ENCODE data around the gene ELAC1. TPM values are rescaled to one million over a fixed set of nuclear protein-coding genes. Genes with fewer than 3 reads are reported as not detected.

Gene ELAC1
- total RNA-seq, 1 experiment from 2014 or later = 5.6 TPM

DNA sequence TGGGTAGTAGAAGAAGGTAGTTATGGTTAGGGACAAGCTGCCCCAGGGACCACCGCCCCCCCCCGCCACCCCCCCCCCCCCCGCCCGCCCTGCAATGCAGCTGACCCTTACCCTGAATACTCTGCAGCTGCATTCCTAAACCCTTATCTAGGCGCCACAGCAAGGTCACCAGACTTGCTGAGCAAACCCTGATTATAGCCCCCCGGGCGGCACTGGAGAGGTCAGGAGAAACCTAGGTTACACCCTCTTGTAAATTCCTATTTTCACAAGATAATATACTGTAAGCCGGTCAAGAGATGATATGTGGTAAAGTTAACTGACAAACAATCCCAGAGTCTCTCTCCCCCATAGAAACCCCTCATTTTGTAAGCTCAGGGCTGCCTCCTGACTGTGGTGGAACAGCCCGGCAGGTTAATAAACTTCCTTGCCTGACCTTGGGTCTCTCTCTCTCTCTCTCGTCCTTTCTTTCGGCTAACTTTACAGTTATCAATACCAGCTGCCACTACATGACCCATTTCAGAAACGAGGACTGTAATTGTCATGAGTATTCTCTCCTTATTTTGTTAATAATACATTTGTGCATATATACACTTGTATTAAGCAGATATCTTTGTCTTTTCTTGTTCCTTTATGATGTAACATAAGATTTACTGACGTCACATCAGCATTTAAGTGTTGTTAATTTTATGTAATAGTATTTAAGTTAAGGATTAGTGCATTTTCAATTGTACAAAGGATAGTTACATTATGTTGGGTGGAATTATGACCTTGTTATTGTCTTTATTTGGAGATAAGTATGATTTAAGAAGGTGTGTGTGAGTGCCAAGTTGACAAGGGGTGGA is 39.3 kb downstream of the ELAC1 start:
- no peak for DNase-seq (ENCODE audit: low read depth, low spot score)
- in situ Hi-C loops (cut with HindIII; ENCODE audit: low pct_unique_long_range_greater_than_20kb, low sequenced_read_pairs) = no loop called here

- in situ Hi-C loops (cut with HindIII; ENCODE audit: low pct_unique_long_range_greater_than_20kb, low sequenced_read_pairs) = no loop called here
Measured at GRCh38 chr18:51007790-51008139, 39.9 kb downstream of the ELAC1 start.

GRCh38 chr18:51009072-51009471 is 41.2 kb downstream of the ELAC1 start:
- in situ Hi-C loops (cut with HindIII; ENCODE audit: low pct_unique_long_range_greater_than_20kb, low sequenced_read_pairs) = no loop called here
- DNase-seq (ENCODE audit: low read depth, low spot score) = no peak

More at GRCh38 chr18:51007790-51008139, 39.9 kb downstream of the ELAC1 start:
- DNase-seq (ENCODE audit: low read depth, low spot score) = no peak

DNA sequence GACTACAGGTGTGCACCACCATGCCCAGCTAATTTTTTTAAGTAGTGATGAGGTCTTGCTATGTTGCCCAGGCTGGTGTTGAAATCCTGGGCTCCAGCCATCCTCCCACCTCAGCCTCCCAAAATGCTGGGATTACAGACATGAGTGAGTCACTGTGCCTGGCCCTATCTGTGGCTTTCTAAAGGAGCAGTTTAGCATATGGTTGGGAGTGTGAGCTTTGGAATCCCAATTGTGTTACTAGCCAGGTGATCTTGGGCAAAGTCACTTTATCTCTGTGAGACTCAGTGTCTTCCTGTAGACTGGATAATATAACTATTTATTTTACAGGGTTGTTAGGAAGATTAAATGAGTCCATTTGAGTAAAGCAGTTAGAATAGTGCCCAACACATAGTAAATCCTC is 42.4 kb downstream of the ELAC1 start:
- in situ Hi-C loops (cut with HindIII; ENCODE audit: low pct_unique_long_range_greater_than_20kb, low sequenced_read_pairs) = no loop called here
- DNase-seq (ENCODE audit: low read depth, low spot score) = no peak

- in situ Hi-C loops (cut with HindIII; ENCODE audit: low pct_unique_long_range_greater_than_20kb, low sequenced_read_pairs) = no loop called here
- DNase-seq (ENCODE audit: low read depth, low spot score) = no peak
Measured at GRCh38 chr18:51011709-51012108, 43.9 kb downstream of the ELAC1 start.

- no peak for DNase-seq (ENCODE audit: low read depth, low spot score)
- in situ Hi-C loops (cut with HindIII; ENCODE audit: low pct_unique_long_range_greater_than_20kb, low sequenced_read_pairs) = no loop called here
Measured at GRCh38 chr18:51012441-51012840, 44.6 kb downstream of the ELAC1 start.

GRCh38 chr18:51013259-51013658 is 45.4 kb downstream of the ELAC1 start:
- in situ Hi-C loops (cut with HindIII; ENCODE audit: low pct_unique_long_range_greater_than_20kb, low sequenced_read_pairs) = no loop called here
- DNase-seq (ENCODE audit: low read depth, low spot score) = no peak

GRCh38 chr18:51017140-51017879 is 49.5 kb downstream of the ELAC1 start:
- DNase-seq (ENCODE audit: low read depth, low spot score) = no peak
- in situ Hi-C loops (cut with HindIII; ENCODE audit: low pct_unique_long_range_greater_than_20kb, low sequenced_read_pairs) = no loop called here

DNA sequence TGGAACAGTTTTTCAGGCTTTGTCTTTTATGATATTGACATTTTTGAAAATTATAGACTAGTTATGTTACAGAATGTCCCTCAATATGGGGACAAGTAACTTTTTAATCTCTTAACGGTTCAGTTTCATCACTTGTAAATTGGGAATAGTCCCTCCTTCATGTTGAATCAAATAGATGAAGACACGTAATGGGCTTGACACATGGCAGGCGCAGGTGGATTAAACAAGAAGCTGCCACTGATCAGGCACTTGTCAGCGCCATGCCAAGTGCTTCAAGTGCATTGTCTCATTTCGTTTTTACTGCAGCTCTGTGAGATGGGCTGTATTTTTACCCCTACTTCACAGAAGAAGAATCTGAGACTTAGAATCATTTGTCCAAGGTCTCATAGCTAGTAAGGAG is 52.7 kb downstream of the ELAC1 start:
- DNase-seq (ENCODE audit: low read depth, low spot score) = no peak
- in situ Hi-C loops (cut with HindIII; ENCODE audit: low pct_unique_long_range_greater_than_20kb, low sequenced_read_pairs) = no loop called here

DNA sequence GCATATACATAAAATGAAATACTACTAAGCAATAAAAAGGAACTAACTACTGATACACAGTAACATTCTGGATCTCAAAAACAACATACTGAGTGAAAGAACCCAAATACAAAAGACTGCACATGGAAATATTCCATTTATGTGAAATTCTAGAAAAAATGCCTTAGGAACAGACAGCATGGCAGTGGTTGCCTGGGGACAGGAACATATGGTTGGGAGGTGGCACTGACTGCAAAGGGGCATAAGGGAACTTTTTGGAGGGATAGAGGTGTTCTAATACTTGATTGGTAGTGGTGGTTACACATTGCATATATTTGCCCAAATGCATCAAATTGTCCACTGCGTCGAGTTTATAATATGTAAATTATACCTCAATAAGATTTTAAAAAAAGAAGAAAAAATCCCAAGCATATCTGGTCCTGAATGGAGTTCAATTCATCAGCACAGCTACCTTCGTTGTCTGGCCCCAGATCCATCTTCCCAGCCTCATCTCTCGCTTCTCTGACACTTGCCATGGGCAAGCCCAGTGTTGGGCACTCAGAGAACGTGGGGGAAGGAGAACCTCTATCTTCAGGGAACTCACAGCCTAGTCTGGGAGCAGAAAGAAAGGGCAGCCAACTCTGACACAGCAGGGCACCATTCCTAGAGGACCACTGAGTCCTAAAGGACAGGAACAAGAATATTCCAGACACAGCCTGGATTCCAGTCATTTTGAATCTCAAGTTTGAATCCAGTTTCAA is 53.6 kb downstream of the ELAC1 start:
- in situ Hi-C loops (cut with HindIII; ENCODE audit: low pct_unique_long_range_greater_than_20kb, low sequenced_read_pairs) = no loop called here

DNA sequence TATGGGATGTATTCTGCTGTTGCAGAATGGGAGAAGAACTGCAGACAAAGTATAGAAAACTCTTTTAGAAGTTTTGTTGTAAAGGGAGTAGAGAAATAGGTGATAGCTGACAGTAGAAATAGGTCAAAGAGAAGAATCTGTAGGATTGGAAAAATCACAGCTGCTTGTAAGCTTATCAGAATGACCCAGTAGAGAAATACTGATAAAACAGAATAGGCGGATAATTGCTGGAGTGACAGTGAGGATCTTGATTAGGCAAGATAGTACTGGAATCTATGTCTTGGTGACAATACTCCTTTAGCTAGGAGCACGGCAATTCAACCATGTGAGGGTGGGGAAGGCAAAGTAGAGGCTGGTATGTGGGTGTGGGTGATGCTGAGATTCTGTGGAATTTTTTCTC is 57.7 kb downstream of the ELAC1 start:
- DNase-seq (ENCODE audit: low read depth, low spot score) = no peak

More for the DNA sequence above, 53.6 kb downstream of the ELAC1 start:
- no peak for DNase-seq (ENCODE audit: low read depth, low spot score)

DNA sequence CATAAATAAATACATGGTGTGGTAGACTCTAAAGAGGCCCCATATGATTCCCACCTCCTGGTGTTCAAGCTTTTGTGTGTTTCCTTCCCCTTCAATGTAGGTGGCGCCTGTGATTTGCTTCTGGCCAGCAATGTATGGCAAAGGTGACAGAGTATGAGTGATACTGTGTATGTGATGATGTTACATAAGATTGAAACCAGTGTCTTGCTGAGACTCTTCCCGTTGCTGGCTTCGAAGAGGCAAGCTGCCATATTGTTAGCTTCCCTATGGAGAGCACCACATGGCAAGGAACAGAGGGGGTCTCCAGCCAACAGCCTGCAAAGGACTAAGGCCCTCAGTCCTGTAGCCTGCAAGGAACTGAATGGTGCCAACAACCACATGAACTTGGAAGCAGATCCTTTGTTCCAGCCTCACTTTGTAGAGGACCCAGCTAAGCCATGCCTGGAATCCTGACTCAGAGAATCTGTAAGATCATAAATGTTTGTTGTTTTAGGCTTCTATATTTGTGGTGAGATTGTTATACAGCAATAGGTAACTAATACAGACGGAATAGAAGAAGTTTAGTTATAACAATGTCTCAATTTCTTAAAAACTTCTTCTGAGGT is 60.5 kb downstream of the ELAC1 start:
- DNase-seq (ENCODE audit: low read depth, low spot score) = peak; percentile 40
- in situ Hi-C loops (cut with HindIII; ENCODE audit: low pct_unique_long_range_greater_than_20kb, low sequenced_read_pairs) = no loop called here

More for the DNA sequence above, 57.7 kb downstream of the ELAC1 start:
- in situ Hi-C loops (cut with HindIII; ENCODE audit: low pct_unique_long_range_greater_than_20kb, low sequenced_read_pairs) = no loop called here

DNA sequence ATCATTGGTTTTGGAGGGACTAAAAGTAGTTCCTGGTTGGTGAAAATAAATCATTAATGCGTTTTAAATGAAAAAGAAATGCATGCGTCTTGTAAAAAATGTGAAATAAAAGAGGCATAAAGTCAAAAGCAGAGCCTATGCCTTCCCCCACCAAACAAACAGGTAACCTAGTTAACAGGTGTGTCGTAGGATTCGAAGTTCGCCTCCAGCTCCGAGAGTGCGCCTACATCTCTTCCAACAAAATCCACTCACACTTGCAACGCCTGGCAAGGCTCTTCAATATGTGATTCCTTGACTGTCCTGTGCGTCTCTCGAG is 61.5 kb downstream of the ELAC1 start:
- DNase-seq (ENCODE audit: low read depth, low spot score) = no peak
- in situ Hi-C loops (cut with HindIII; ENCODE audit: low pct_unique_long_range_greater_than_20kb, low sequenced_read_pairs) = no loop called here

DNA sequence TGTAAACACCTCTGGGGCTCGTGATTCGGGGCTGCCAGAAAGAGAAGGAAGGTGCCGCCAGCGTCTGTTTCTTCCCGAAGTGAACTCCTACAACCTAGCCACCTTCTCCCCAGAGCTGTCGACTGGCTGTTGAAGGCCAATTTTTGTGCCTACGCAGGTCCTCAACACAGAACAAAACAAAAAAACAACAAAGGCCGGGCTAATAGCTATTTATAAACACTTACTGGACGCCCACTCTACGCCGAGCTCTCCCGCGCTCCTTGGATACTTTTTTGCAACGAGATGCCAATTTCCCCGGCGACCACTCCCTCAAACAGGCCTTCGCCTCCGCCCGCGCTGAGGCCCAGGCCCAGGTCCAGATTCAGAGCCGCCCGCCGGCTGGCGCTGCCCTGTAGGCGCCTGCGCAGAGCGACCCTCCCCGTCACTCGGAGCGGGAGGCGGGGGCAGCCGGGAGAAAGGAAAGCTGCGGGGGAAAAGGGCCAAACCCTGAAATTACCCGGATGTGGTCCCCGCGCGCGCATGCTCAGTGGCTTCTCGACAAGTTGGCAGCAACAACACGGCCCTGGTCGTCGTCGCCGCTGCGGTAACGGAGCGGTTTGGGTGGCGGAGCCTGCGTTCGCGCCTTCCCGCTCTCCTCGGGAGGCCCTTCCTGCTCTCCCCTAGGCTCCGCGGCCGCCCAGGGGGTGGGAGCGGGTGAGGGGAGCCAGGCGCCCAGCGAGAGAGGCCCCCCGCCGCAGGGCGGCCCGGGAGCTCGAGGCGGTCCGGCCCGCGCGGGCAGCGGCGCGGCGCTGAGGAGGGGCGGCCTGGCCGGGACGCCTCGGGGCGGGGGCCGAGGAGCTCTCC is 62.1 kb downstream of the ELAC1 start, which contains the start of gene SMAD4:
TSS of gene SMAD4 (plus strand) at position 520 of the 843 bp plus-strand sequence. CDS start 16,834 bp downstream, outside the sequence.
- peak; percentile 93 for DNase-seq (ENCODE audit: low read depth, low spot score)
- in situ Hi-C loops (cut with HindIII; ENCODE audit: low pct_unique_long_range_greater_than_20kb, low sequenced_read_pairs) = no loop called here

- in situ Hi-C loops (cut with HindIII; ENCODE audit: low pct_unique_long_range_greater_than_20kb, low sequenced_read_pairs) = no loop called here
- DNase-seq (ENCODE audit: low read depth, low spot score) = peak; percentile 49
Measured at GRCh38 chr18:51030537-51031258, 62.9 kb downstream of the ELAC1 start.

- in situ Hi-C loops (cut with HindIII; ENCODE audit: low pct_unique_long_range_greater_than_20kb, low sequenced_read_pairs) = no loop called here
- no peak for DNase-seq (ENCODE audit: low read depth, low spot score)
Measured at GRCh38 chr18:51032193-51032592, 64.4 kb downstream of the ELAC1 start.

- DNase-seq (ENCODE audit: low read depth, low spot score) = no peak
- in situ Hi-C loops (cut with HindIII; ENCODE audit: low pct_unique_long_range_greater_than_20kb, low sequenced_read_pairs) = no loop called here
Measured at GRCh38 chr18:51037230-51037629, 69.4 kb downstream of the ELAC1 start.

All from SK-MEL-5 (cell line).